Measurements from ENCODE around the gene TRAPPC3. TPM values are rescaled to one million over a fixed set of nuclear protein-coding genes. Genes with fewer than 3 reads are reported as not detected.

The TRAPPC3 gene
- total RNA-seq, 4 donors from 2014 or later: 68.3 to 132 (median 112) TPM

DNA sequence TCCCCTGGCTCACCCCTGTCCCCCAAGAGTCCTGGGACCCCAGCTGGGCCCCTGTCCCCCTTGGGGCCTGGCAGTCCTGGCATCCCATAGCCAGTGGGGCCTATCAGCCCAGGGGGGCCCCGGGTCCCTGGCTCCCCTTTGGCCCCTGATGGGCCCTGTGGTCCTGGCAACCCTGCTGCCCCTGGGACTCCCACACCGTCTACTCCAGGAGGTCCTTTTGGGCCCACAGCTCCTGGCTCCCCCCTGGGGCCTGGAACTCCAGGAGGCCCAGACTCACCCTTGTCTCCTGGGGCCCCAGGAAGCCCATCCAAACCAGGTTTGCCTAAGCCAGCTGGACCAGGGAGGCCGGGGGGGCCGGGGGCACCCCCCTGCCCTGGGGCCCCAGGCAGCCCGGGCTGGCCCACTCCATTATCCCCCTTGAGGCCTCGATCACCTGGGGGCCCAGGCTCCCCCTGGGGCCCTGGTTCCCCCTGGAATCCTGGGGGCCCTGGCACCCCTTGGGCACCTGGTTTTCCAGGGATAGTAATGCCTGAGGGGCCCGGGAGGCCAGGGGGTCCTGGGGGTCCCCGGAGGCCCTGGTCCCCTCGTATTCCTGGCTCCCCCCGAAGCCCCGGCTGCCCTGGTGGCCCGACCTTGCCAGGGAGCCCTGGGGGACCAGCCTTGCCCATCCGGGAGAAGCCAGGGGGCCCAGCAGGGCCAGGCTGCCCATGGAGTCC lies 50.5 kb downstream of the TRAPPC3 start:
- intact Hi-C loops (cut with DNase I): loop anchor here (5.0 to 10.0 kb wide), 2 partner anchors 33 to 326 kb away; no protein-coding TSS in a partner anchor
- TF ChIP-seq POLR2A (IDR thresholded peaks at IDR 0.05): no peak
- TF ChIP-seq, protein P1, sequence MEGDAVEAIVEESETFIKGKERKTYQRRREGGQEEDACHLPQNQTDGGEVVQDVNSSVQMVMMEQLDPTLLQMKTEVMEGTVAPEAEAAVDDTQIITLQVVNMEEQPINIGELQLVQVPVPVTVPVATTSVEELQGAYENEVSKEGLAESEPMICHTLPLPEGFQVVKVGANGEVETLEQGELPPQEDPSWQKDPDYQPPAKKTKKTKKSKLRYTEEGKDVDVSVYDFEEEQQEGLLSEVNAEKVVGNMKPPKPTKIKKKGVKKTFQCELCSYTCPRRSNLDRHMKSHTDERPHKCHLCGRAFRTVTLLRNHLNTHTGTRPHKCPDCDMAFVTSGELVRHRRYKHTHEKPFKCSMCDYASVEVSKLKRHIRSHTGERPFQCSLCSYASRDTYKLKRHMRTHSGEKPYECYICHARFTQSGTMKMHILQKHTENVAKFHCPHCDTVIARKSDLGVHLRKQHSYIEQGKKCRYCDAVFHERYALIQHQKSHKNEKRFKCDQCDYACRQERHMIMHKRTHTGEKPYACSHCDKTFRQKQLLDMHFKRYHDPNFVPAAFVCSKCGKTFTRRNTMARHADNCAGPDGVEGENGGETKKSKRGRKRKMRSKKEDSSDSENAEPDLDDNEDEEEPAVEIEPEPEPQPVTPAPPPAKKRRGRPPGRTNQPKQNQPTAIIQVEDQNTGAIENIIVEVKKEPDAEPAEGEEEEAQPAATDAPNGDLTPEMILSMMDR (IDR thresholded peaks at IDR 0.05): no peak
- H3K27me3 ChIP-seq: no peaks in the 10 kb centered on the region
- no peaks in the 10 kb centered on the region for H3K9me3 ChIP-seq
- H3K4me3 ChIP-seq: no peak overlapping the region
- no peak for DNase-seq
- WGBS, 2 donors: no CpG with 5 or more reads among the region's 13 CpGs
- H3K36me3 ChIP-seq: peaks cover 6 to 32% (median 11%) of the 10 kb centered on the region in 3 donors
- H3K4me1 ChIP-seq: peaks cover 6 to 28% (median 11%) of the 10 kb centered on the region in 3 donors
- H3K27ac ChIP-seq: no peak overlapping the region

DNA sequence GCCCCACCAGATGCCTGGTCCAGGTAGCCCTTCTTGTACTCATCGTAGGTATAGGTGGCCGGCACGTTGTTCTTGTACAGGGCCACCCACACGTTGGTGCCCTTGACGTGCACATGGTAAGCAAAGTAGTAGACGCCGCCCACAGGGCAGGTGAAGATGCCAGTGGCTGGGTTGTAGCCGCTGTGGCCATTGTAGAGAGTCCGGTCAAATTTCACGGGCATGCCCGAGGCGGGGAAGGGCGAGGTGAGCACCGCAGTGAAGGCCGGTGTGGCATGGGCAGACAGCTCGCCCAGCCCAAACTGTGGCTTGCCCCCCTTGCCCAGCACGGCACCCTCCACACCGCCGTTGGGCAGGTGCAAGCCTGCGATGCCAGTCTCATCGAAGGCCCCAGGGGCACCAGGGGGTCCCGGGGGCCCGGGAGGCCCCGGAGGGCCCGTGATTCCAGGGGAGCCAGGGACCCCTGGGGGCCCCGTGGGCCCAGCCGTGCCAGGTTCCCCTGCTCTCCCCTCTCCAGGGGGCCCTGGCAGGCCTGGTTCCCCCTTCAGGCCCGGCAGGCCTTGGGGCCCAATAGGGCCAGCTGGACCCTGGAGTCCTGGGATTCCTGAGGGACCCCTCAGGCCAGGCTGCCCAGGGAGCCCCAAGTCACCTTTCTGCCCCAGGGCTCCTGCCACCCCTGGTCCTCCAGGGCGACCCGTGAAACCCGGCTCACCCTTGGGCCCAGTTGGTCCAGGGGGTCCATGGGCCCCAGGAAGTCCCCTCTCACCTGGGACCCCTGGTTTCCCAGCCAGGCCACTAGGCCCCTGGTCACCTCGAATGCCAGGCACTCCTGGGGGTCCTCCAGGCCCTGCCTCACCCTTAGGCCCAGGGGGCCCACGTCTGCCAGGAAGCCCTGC lies 51.3 kb downstream of the TRAPPC3 start:
- no peak for DNase-seq
- WGBS, 2 donors: 85 to 90% methylated on average over 4 to 8 of the region's 33 CpGs
- TF ChIP-seq POLR2A (IDR thresholded peaks at IDR 0.05): no peak
- TF ChIP-seq, protein P1 (IDR thresholded peaks at IDR 0.05): no peak
- H3K4me3 ChIP-seq: no peak overlapping the region
- no peaks in the 10 kb centered on the region for H3K27me3 ChIP-seq
- H3K9me3 ChIP-seq: no peaks in the 10 kb centered on the region
- H3K27ac ChIP-seq: no peak overlapping the region
- H3K4me1 ChIP-seq: peaks cover 6 to 37% (median 11%) of the 10 kb centered on the region in 3 donors
- intact Hi-C loops (cut with DNase I): loop anchor here (5.0 to 10.0 kb wide), 2 partner anchors 34 to 327 kb away; no protein-coding TSS in a partner anchor
- H3K36me3 ChIP-seq: peaks cover 15 to 41% (median 19%) of the 10 kb centered on the region in 3 donors

DNA sequence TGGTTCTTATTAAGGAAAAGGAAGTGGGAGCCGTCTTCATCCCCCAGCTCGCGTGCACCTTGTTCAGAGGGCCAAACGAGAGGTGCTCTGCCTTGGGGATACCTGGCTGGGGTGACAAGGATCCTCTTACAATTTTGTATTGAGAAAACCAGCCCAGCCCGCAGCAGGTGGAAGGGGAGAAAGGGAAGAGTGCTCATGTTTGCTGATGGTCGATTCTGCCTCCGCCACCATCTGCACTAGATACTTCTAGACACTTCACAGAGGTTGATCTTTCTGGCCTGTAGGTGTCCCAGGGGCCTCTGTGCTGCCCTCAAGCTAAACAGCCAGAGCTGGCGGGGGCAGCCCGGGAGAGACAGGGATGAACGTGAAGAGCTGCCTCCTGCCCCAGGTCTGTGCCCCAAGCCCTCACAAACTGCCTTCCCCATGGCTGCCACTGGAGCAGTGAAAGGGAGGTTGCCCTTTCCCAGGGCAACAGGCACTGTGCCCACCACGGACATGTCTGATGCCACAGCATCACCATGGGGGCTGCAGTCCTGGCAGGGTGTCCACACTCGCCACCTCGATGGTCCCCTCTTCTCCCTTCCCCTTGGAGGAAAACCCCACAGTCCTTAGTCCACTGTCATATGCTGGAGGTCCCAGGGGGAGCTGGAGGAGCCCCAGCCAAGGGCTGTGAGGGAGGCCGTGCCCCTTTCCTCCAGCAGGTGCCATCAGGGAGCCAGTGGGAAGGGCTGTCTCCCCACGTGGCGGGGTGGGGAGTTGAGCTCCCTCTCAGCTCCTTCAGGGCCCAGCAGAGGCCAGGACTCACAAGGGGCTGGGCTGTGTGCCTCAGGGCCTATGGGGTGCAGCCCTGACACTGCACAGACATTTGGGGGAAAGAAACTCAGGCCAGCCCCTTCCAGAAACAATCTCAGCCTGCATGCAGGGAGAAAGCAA lies 52.5 kb downstream of the TRAPPC3 start:
- WGBS, 2 donors: 78 to 83% methylated on average over 3 to 4 of the region's 16 CpGs
- H3K36me3 ChIP-seq: peaks cover 21 to 53% (median 26%) of the 10 kb centered on the region in 3 donors
- H3K9me3 ChIP-seq: no peaks in the 10 kb centered on the region
- H3K27ac ChIP-seq: peak overlapping the region in 1 of 4 donors; percentile 25
- H3K4me1 ChIP-seq: peaks cover 6 to 42% (median 11%) of the 10 kb centered on the region in 3 donors
- intact Hi-C loops (cut with DNase I): loop anchor here (5.0 to 10.0 kb wide), 2 partner anchors 36 to 328 kb away; no protein-coding TSS in a partner anchor
- DNase-seq: no peak
- TF ChIP-seq, protein P1 (IDR thresholded peaks at IDR 0.05): peak in 2 of 6 experiments; percentile 12 to 28
- no peak for TF ChIP-seq POLR2A (IDR thresholded peaks at IDR 0.05)
- H3K4me3 ChIP-seq: no peak overlapping the region
- no peaks in the 10 kb centered on the region for H3K27me3 ChIP-seq

DNA sequence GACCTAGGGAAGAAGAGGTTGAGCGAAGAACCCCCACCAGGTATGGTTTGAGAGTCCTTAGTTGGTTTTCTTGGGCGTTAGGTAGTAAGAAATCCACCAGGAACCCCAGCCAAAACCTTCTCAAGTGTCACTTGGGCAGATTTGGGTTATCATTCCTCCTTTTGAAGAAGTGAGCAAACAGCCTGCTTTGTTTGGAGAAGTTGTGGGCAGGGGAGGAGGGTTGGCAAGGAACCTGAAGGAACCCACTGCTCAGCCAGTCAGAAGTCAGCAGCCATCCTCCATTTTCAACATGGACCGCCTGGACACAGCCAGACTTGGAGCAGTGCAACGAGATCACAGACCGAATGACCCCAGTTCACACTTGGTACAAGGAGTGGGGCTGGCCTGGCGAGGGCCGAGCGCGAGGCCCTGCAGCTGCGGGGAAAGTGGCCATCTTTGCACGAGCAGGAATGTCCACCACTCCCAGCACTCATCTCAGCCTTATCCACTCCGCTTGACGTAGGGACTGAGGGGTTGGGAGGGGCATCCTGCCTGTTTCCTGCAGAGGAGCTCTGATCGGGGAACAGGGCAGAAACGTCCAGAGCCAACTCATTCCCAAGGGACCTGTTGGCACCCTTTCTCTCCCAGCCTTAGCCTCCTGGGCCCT lies 53.4 kb downstream of the TRAPPC3 start:
- no peak for DNase-seq
- no peaks in the 10 kb centered on the region for H3K27me3 ChIP-seq
- H3K9me3 ChIP-seq: no peaks in the 10 kb centered on the region
- intact Hi-C loops (cut with DNase I): loop anchor here (5.0 to 10.0 kb wide), 2 partner anchors 36 to 329 kb away; no protein-coding TSS in a partner anchor
- TF ChIP-seq POLR2A (IDR thresholded peaks at IDR 0.05): no peak
- TF ChIP-seq, protein P1 (IDR thresholded peaks at IDR 0.05): no peak
- H3K27ac ChIP-seq: no peak overlapping the region
- H3K4me1 ChIP-seq: peaks cover 6 to 51% (median 11%) of the 10 kb centered on the region in 3 donors
- WGBS, 2 donors: 33 to 49% methylated on average over 4 to 6 of the region's 15 CpGs
- peaks cover 21 to 62% (median 30%) of the 10 kb centered on the region in 3 donors for H3K36me3 ChIP-seq
- H3K4me3 ChIP-seq: no peak overlapping the region

All from esophagus squamous epithelium (tissue), 5 donors.